Measurements from ENCODE around the gene INTS11.

DNA sequence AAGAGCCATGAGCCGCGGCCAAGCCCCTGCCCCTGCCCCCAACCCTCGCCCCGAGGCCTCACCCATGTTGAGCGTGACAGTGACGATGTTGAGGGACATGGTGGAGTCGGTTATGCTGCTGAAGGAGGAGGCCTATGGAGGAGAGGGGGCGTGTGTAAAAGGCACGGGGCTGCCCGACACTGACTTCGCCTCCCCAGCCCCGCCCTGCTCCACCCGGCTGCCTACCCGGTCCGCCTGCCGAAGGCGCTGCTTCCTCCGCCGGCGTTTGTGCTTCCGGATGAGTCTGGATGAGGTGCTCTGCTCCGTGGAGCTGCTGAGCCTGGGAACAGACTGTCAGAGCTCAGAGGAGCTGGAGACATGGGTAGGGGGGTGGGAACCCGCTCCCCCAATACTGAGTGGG is 15.7 kb upstream of the INTS11 start:
- no peak for TF ChIP-seq POLR2A (IDR thresholded peaks at IDR 0.05)
- no peak for TF ChIP-seq POLR2AphosphoS5 (IDR thresholded peaks at IDR 0.05)

All from stomach (tissue), 4 donors.